ENCODE results near the gene MPV17L. TPM values are rescaled to one million over a fixed set of nuclear protein-coding genes. Genes with fewer than 3 reads are reported as not detected.
"Not testable (repeated sequence)": the region's sequence is repeated elsewhere in the genome, so short reads cannot be mapped to it uniquely, and the experiment has no call there.

MPV17L gene
- total RNA-seq, 1 donor from 2014 or later = 7.6 TPM

- no peak overlapping the region for H3K27ac Mint-ChIP-seq
- TF ChIP-seq CTCF (conservative IDR thresholded peaks at IDR 0.05) = no peak
Measured at GRCh38 chr16:15451098-15451731, 55.7 kb downstream of the MPV17L start.

GRCh38 chr16:15452246-15452855 is 56.8 kb downstream of the MPV17L start:
- H3K27ac Mint-ChIP-seq = peak overlapping the region; percentile 46
- H3K4me1 Mint-ChIP-seq (ENCODE audit: unreplicated experiment) = peaks cover 18% of the 10 kb centered on the region
- no peaks in the 10 kb centered on the region for H3K9me3 Mint-ChIP-seq
- DNase-seq (ENCODE audit: extremely low spot score, unreplicated experiment) = no peak
- no peak for TF ChIP-seq CTCF (conservative IDR thresholded peaks at IDR 0.05)
- no peaks in the 10 kb centered on the region for H3K36me3 Mint-ChIP-seq
- H3K4me3 Mint-ChIP-seq = no peak overlapping the region
- peaks cover 4% of the 10 kb centered on the region for H3K27me3 Mint-ChIP-seq

More at GRCh38 chr16:15451098-15451731, 55.7 kb downstream of the MPV17L start:
- Mint-ChIP-seq H3K4me3 (no peak overlapping the region), H3K36me3 (no peaks in the 10 kb centered on the region), H3K9me3 (no peaks in the 10 kb centered on the region), H3K27me3 (peaks cover 4% of the 10 kb centered on the region), H3K4me1 (ENCODE audit: unreplicated experiment) (peaks cover 18% of the 10 kb centered on the region)
- DNase-seq (ENCODE audit: extremely low spot score, unreplicated experiment) = no peak

GRCh38 chr16:15453296-15453695 is 57.7 kb downstream of the MPV17L start:
- H3K27ac Mint-ChIP-seq; H3K4me3 Mint-ChIP-seq; H3K27me3 Mint-ChIP-seq; DNase-seq (ENCODE audit: extremely low spot score, unreplicated experiment); H3K9me3 Mint-ChIP-seq; H3K36me3 Mint-ChIP-seq: not testable (repeated sequence)
- peaks cover 18% of the 10 kb centered on the region for H3K4me1 Mint-ChIP-seq (ENCODE audit: unreplicated experiment)

GRCh38 chr16:15454933-15455332 is 59.4 kb downstream of the MPV17L start:
- not testable (repeated sequence) for H3K27ac Mint-ChIP-seq, H3K9me3 Mint-ChIP-seq, H3K27me3 Mint-ChIP-seq, H3K4me3 Mint-ChIP-seq, H3K36me3 Mint-ChIP-seq
- peak; percentile 20 for DNase-seq (ENCODE audit: extremely low spot score, unreplicated experiment)
- peaks cover 18% of the 10 kb centered on the region for H3K4me1 Mint-ChIP-seq (ENCODE audit: unreplicated experiment)

GRCh38 chr16:15457400-15457799 is 61.8 kb downstream of the MPV17L start:
- Mint-ChIP-seq H3K36me3 (no peaks in the 10 kb centered on the region), H3K4me3 (no peak overlapping the region), H3K4me1 (ENCODE audit: unreplicated experiment) (peaks cover 18% of the 10 kb centered on the region), H3K27me3 (peaks cover 7% of the 10 kb centered on the region), H3K27ac (no peak overlapping the region), H3K9me3 (no peaks in the 10 kb centered on the region)
- no peak for TF ChIP-seq CTCF (conservative IDR thresholded peaks at IDR 0.05)
- DNase-seq (ENCODE audit: extremely low spot score, unreplicated experiment) = peak; percentile 8

- Mint-ChIP-seq H3K4me3 (no peak overlapping the region), H3K27ac (no peak overlapping the region), H3K4me1 (ENCODE audit: unreplicated experiment) (peaks cover 13% of the 10 kb centered on the region), H3K9me3 (no peaks in the 10 kb centered on the region), H3K27me3 (peaks cover 7% of the 10 kb centered on the region), H3K36me3 (no peaks in the 10 kb centered on the region)
- peak; percentile 6 for DNase-seq (ENCODE audit: extremely low spot score, unreplicated experiment)
- no peak for TF ChIP-seq CTCF (conservative IDR thresholded peaks at IDR 0.05)
Measured at GRCh38 chr16:15457958-15458357, 62.4 kb downstream of the MPV17L start.

Data from type B pancreatic cell (in vitro differentiated cells).